Panc1 (cell line): Measurements from ENCODE around the gene POU2AF3. TPM values are rescaled to one million over a fixed set of nuclear protein-coding genes. Genes with fewer than 3 reads are reported as not detected.

Experiments
- ATAC-seq: fragments of 200-7000 bp; cut with Tn5 transposase; 2 replicates; pipeline ENCODE4 v1.9.1; 2020; ENCODE audit warnings: mild to moderate bottlenecking, moderate library complexity
- BruUV-seq: library from RNA; stranded (reverse); fragments of 400-500 nt; replicated peaks from 2 replicates; lab custom pipeline; 2021; lab: Mats Ljungman, UMichigan
- CTCF ChIA-PET: fragments of 300-600 bp; sonication (Branson Sonifier 250); formaldehyde crosslinking; loops from one replicate; lab custom pipeline; 2022; ENCODE audit warnings: antibody characterized with exemption; lab: Charles Lee
- POLR2A ChIA-PET: fragments of 300-600 bp; sonication (Branson Sonifier 250); formaldehyde crosslinking; loops from one replicate; lab custom pipeline; 2022; ENCODE audit warnings: antibody characterized with exemption; lab: Charles Lee
- DNase-seq: peaks from one replicate; pipeline ENCODE4 v3.0.0-alpha.2; 2010; ENCODE audit warnings: low read depth, low spot score
- H3K27ac ChIP-seq: 2 replicates; pipeline ENCODE4 v1.5.1; 2011; ENCODE audit warnings: mild to moderate bottlenecking, low read length, inconsistent platforms
- H3K27me3 ChIP-seq: fragments of 200-500 bp; sonication (Bioruptor generic); 2 replicates; pipeline ENCODE4 v1.6.0; 2014; ENCODE audit warnings: low read length, inconsistent platforms; ENCODE audit not compliant: control insufficient read depth, insufficient read depth
- H3K36me3 ChIP-seq: fragments of 200-500 bp; sonication (Bioruptor generic); 2 replicates; pipeline ENCODE4 v1.5.1; 2014; ENCODE audit warnings: inconsistent platforms, mild to moderate bottlenecking, low read length, moderate library complexity; ENCODE audit not compliant: control insufficient read depth, insufficient read depth
- H3K4me1 ChIP-seq: 2 replicates; pipeline ENCODE4 v1.5.1; 2011; ENCODE audit warnings: inconsistent platforms, mild to moderate bottlenecking, low read length, moderate library complexity; ENCODE audit not compliant: control insufficient read depth, insufficient read depth
- H3K4me3 ChIP-seq, 2 experiments: 2 replicates each; pipeline ENCODE4 v1.5.1; 2011 to 2012; ENCODE audit warnings: low read depth in 2 of 2, low read length in 2 of 2, mild to moderate bottlenecking in 2 of 2, inconsistent platforms in 1 of 2, moderate library complexity in 1 of 2
- H3K9me3 ChIP-seq: fragments of 200-500 bp; sonication (Bioruptor generic); 2 replicates; pipeline ENCODE4 v1.5.1; 2014; ENCODE audit warnings: low read depth, mild to moderate bottlenecking, inconsistent platforms, low read length, moderate library complexity; ENCODE audit not compliant: control insufficient read depth, insufficient read depth
- CTCF ChIP-seq: fragments of 450-650 bp; IDR thresholded peaks from 2 replicates; pipeline ENCODE4 v1.5.1; 2017; ENCODE audit warnings: mild to moderate bottlenecking
- POLR2AphosphoS5 ChIP-seq: IDR thresholded peaks from 2 replicates; pipeline ENCODE4 v1.6.1; 2012; ENCODE audit warnings: mild to moderate bottlenecking, low read depth, low read length, moderate library complexity
- SIN3A ChIP-seq: IDR thresholded peaks from 2 replicates; pipeline ENCODE4 v1.6.1; 2012; ENCODE audit warnings: low read depth, mild to moderate bottlenecking, low read length, moderate library complexity, borderline replicate concordance; ENCODE audit not compliant: insufficient read depth
- TCF7L2 ChIP-seq: IDR thresholded peaks from 2 replicates; pipeline ENCODE4 v1.6.1; 2011; ENCODE audit warnings: mild to moderate bottlenecking, low read depth, low read length, inconsistent platforms
- in situ Hi-C: cut with HindIII; loops from 2 replicates; pipeline ENCODE4 v1.10.0; 2016; ENCODE audit warnings: low sequenced_read_pairs, low pct_unique_long_range_greater_than_20kb
- intact Hi-C: fragments of 100-400 bp; cut with micrococcal nuclease; formaldehyde crosslinking; loops from one replicate; pipeline ENCODE4 v1.10.0; 2022; ENCODE audit not compliant: unreplicated experiment
- total RNA-seq: library from RNA; stranded (reverse); gene quantifications from one replicate; pipeline ENCODE4 v1.2.1, GENCODE V29; 2021; ENCODE audit not compliant: unreplicated experiment
- TF ChIP-seq, protein P1 (sequence below), 2 experiments: IDR thresholded peaks; 2 replicates each; pipeline ENCODE4 v1.6.1; 2011 to 2012; ENCODE audit warnings: low read depth in 2 of 2, control low read depth in 1 of 2, low read length in 1 of 2, mild to moderate bottlenecking in 1 of 2, moderate library complexity in 1 of 2; ENCODE audit not compliant: insufficient read depth in 1 of 2

POU2AF3 gene
- total RNA-seq, 1 experiment from 2014 or later: 0.64 TPM

DNA sequence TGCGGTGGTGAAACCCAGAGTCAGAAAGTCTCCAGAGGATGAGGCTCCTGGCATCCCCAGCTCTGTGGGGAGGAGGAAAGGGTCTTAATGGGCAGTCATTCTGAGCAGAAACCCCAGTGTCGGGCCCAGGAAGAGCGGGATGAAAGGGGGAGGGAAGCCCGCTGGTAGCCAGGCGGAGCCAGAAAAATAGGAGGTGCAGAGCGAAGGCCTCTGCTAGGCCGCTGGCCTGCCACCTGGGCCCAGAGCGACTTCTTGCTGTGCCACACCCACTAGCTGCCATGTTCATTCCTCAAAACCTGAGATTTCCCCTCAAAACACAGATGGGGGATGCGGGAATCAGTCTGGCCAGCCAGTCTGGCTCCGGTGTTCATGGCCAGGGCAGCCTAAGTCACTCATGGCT is 650 bp upstream of the POU2AF3 start:
- Histone ChIP-seq H3K4me1 (no peaks in the 10 kb centered on the region), H3K27me3 (peaks cover 15% of the 10 kb centered on the region), H3K36me3 (no peaks in the 10 kb centered on the region), H3K27ac (no peak overlapping the region), H3K9me3 (no peaks in the 10 kb centered on the region), H3K4me3 (no peak overlapping the region)
- intact Hi-C loops: no loop called here
- in situ Hi-C loops: no loop called here
- CTCF ChIA-PET: no interaction called here
- BruUV-seq: no TSS peak
- POLR2A ChIA-PET: no interaction called here
- ATAC-seq (no peak), DNase-seq (no peak)
- TF ChIP-seq POLR2AphosphoS5 (no peak), CTCF (no peak), TCF7L2 (no peak), SIN3A (no peak)
- TF ChIP-seq, protein P1, sequence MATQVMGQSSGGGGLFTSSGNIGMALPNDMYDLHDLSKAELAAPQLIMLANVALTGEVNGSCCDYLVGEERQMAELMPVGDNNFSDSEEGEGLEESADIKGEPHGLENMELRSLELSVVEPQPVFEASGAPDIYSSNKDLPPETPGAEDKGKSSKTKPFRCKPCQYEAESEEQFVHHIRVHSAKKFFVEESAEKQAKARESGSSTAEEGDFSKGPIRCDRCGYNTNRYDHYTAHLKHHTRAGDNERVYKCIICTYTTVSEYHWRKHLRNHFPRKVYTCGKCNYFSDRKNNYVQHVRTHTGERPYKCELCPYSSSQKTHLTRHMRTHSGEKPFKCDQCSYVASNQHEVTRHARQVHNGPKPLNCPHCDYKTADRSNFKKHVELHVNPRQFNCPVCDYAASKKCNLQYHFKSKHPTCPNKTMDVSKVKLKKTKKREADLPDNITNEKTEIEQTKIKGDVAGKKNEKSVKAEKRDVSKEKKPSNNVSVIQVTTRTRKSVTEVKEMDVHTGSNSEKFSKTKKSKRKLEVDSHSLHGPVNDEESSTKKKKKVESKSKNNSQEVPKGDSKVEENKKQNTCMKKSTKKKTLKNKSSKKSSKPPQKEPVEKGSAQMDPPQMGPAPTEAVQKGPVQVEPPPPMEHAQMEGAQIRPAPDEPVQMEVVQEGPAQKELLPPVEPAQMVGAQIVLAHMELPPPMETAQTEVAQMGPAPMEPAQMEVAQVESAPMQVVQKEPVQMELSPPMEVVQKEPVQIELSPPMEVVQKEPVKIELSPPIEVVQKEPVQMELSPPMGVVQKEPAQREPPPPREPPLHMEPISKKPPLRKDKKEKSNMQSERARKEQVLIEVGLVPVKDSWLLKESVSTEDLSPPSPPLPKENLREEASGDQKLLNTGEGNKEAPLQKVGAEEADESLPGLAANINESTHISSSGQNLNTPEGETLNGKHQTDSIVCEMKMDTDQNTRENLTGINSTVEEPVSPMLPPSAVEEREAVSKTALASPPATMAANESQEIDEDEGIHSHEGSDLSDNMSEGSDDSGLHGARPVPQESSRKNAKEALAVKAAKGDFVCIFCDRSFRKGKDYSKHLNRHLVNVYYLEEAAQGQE (IDR thresholded peaks at IDR 0.05; ENCODE audit: insufficient read depth in 1 of 2, low read depth in 2 of 2, low read length in 1 of 2): no peak

DNA sequence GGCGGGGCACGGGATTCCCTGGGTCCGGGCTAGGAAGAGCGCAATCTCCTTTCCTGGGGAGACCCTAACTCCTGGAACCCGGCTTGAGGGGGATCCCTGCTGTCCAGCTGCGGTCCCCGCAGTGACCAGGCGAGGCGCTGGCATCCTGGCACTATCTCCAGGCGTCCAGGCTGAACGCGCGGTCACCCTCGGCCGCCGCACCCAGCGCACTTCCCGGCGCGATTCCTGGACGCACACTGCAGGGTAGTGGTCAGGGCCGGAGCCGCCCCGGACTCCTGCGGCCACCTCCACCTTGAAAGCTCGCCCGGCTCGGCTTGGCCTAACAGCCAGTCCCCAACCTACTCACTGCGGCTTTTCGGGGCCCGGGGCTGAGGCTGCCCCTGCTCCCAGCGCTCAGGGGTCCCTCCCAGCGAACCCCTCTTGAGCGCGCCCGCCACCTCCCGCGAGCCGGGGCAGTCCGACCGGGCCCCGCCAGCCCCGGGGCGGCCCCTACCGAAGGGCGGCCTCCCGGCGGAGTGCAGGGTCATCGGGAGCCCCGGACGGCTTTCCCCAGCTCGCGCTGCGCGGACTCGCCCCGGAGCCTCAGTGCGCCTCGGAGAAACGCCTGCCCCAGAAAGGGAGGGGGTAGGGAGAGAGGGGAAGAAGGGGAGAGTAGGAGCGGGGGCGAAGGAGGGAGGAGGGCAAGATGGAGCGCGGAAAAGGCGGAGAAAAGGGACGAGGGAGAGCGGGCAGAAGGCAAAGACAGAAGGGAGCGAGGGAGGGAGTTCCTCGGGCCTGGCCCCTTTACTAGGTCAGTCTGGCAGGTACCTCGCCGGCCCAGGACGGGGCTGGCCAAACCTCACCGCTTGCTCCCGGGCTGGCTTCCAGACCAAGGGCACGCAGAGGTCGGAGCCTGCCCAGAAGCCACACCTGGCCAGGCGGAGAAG is 1.0 kb downstream of the POU2AF3 start:
- ATAC-seq (peak; percentile 93), DNase-seq (no peak)
- POLR2A ChIA-PET: no interaction called here
- Histone ChIP-seq H3K4me1 (no peaks in the 10 kb centered on the region), H3K27ac (no peak overlapping the region), H3K27me3 (peaks cover 15% of the 10 kb centered on the region), H3K9me3 (no peaks in the 10 kb centered on the region), H3K36me3 (no peaks in the 10 kb centered on the region), H3K4me3 (peak overlapping the region; percentile 31 to 45)
- in situ Hi-C loops: no loop called here
- intact Hi-C loops: no loop called here
- no peak for TF ChIP-seq SIN3A
- TF ChIP-seq CTCF: peak; percentile 84
- no TSS peak for BruUV-seq
- CTCF ChIA-PET: interaction anchor here (0.6 kb wide), 1 partner anchor 606 kb away, joined by 3 read pairs; no protein-coding TSS in a partner anchor
